Epithelial cell of proximal tubule (primary cell): ENCODE data around the gene UBE2F. TPM values are rescaled to one million over a fixed set of nuclear protein-coding genes. Genes with fewer than 3 reads are reported as not detected.

ENCODE experiments used
- DNase-seq: peaks from one replicate; pipeline ENCODE4 v3.0.0-alpha.2; 2011; ENCODE audit warnings: low read depth
- H3K4me3 ChIP-seq: 2 replicates; pipeline ENCODE4 v1.5.1; 2011; ENCODE audit warnings: low read depth, mild to moderate bottlenecking, low read length
- total RNA-seq: library from RNA; depleted of rRNA; stranded (reverse); fragments of >200 nt; gene quantifications from 2 replicates; pipeline ENCODE4 v1.2.3, GENCODE V29; 2015
- TF ChIP-seq, protein P1 (sequence below): conservative IDR thresholded peaks from 2 replicates; pipeline ENCODE4 v1.5.1; 2012; ENCODE audit warnings: low read depth, mild to moderate bottlenecking, low read length

Gene UBE2F
- total RNA-seq, 1 donor from 2014 or later, result 54.8 TPM

GRCh38 chr2:238039985-238040384 is 73.2 kb downstream of the UBE2F start:
- no peak overlapping the region for H3K4me3 ChIP-seq
- no peak for DNase-seq
- TF ChIP-seq, protein P1, sequence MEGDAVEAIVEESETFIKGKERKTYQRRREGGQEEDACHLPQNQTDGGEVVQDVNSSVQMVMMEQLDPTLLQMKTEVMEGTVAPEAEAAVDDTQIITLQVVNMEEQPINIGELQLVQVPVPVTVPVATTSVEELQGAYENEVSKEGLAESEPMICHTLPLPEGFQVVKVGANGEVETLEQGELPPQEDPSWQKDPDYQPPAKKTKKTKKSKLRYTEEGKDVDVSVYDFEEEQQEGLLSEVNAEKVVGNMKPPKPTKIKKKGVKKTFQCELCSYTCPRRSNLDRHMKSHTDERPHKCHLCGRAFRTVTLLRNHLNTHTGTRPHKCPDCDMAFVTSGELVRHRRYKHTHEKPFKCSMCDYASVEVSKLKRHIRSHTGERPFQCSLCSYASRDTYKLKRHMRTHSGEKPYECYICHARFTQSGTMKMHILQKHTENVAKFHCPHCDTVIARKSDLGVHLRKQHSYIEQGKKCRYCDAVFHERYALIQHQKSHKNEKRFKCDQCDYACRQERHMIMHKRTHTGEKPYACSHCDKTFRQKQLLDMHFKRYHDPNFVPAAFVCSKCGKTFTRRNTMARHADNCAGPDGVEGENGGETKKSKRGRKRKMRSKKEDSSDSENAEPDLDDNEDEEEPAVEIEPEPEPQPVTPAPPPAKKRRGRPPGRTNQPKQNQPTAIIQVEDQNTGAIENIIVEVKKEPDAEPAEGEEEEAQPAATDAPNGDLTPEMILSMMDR, result no peak

DNA sequence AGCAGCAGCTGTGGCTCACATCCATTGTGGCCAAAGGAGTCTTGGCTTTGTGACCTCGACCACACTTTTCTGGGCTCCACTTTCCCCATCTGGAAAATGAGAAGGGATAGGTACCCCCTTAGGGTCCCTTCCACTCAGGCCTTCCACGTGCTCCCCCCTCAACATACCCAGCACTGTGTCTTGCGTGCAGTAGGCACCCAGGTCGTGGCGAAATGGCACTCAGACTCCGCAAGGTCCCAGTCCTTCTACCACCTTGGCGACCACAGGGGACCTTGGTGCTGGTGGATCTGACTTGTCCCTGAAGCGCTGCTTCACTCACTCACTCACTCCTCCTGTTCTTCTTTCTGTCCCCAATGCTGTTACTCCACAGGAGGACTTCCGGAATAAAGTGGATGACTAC is 74.1 kb downstream of the UBE2F start:
- TF ChIP-seq, protein P1, result no peak
- no peak for DNase-seq
- no peak overlapping the region for H3K4me3 ChIP-seq

- TF ChIP-seq, protein P1, result no peak
- H3K4me3 ChIP-seq, result no peak overlapping the region
- no peak for DNase-seq
These were observed 75.3 kb downstream of the UBE2F start for GRCh38 chr2:238042090-238042489.

DNA sequence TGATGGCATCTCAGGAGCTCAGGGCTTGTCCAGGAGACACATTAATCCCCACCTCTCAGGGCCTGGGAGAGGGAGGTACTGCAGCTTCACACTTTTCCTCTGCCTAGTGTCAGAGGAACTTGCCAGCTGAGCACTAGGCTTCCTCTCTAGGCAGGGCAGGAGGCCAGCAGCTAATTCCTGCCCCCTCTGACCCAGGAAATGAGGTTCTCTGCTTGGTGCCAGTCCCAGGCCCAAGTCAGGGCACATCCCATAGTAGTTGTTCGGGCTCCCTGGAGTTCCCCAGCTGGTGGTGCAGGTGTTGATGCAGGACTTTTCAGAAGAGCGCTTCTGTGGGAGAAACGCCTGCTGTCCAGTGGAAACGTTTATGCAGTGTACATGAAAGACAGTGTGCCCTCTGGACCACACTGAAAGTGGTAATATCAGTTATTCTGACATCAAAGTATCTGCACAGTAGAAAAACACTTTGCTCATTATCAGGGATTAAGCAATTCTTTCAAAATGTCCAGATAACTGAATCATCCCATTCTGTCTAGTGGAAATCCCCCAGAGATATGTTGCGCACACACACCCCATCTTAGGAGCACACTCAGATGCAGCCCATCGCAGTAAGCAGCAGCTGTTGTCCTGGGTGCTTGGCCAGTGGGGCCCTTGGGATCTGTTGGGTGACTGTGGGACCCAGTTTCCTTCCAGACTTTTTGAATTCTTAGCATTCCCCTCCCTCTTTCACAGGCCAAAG is 76.2 kb downstream of the UBE2F start:
- TF ChIP-seq, protein P1, result no peak
- no peak overlapping the region for H3K4me3 ChIP-seq
- DNase-seq, result no peak

DNA sequence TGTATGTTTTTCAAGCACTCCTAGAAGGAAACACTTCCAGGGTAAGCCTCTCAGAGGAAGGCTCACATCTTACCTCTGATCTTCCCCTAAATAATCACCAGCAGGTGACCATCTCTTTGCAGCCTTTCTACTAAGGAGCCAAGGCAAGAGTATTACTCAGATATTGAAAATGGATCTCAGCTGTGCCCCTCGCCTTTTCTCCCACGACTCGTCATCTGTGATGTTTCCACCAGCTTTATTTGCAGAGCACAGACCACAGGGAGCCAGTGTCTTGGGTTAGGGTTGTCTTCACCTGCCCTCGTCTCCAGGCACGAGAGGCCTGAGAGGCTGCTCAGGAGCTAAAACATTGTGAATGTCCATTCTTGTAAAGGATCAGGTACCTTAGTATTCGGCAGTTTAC is 77.0 kb downstream of the UBE2F start:
- H3K4me3 ChIP-seq, result no peak overlapping the region
- no peak for DNase-seq
- TF ChIP-seq, protein P1, result no peak

DNA sequence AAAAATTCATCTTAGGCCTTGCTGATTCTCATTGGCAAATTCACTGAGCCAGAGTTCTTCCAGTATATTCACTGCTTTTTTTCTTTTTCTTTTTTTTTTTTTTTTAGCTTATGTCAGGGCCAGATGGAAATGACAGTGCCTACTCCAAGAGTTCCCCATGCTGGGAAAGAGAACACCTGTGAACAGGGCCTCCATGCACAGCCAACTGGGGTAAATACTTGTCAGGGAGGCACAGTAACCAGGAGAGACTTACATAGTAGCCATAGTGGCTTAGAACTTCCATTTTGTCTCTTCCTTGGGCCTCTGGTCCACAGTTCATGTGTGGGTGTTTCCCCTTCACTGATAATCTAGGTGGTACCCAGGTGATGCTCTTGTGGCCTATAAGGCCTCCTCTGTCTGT is 78.8 kb downstream of the UBE2F start:
- DNase-seq, result no peak
- H3K4me3 ChIP-seq, result no peak overlapping the region

More for the DNA sequence above, 78.8 kb downstream of the UBE2F start:
- TF ChIP-seq, protein P1, result no peak
